Measurements from ENCODE around the gene LRRC9.

GRCh38 chr14:60111732-60112131, 191.8 kb downstream of the LRRC9 start:
- TF ChIP-seq CTCF (conservative IDR thresholded peaks at IDR 0.05; ENCODE audit: low read length) (no peak), EZH2phosphoT487 (IDR thresholded peaks at IDR 0.05; ENCODE audit: borderline replicate concordance) (no peak)
